ENCODE measurements around the gene FOXO3. TPM values are rescaled to one million over a fixed set of nuclear protein-coding genes. Genes with fewer than 3 reads are reported as not detected.

The FOXO3 gene
- total RNA-seq, 4 donors from 2014 or later = 146 to 200 (median 166) TPM

GRCh38 chr6:108619431-108620197 is 58.9 kb downstream of the FOXO3 start:
- DNase-seq (ENCODE audit: low spot score in 2 of 2) = no peak
- 77 to 80% methylated on average over 2 of the region's 2 CpGs for WGBS, 2 donors
- TF ChIP-seq EP300 (IDR thresholded peaks at IDR 0.05) (no peak), CTCF (IDR thresholded peaks at IDR 0.05) (no peak), POLR2A (IDR thresholded peaks at IDR 0.05) (no peak)
- H3K4me1 ChIP-seq = peaks cover 4 to 99% (median 79%) of the 10 kb centered on the region in 4 donors
- no peak overlapping the region for H3K4me3 ChIP-seq
- no peaks in the 10 kb centered on the region for H3K9me3 ChIP-seq
- H3K36me3 ChIP-seq = no peaks in the 10 kb centered on the region
- peak overlapping the region in 2 of 4 donors; percentile 80 to 87 for H3K27ac ChIP-seq
- no peaks in the 10 kb centered on the region for H3K27me3 ChIP-seq

GRCh38 chr6:108621117-108621516 is 60.4 kb downstream of the FOXO3 start:
- Histone ChIP-seq H3K4me1 (peaks cover 4 to 100% (median 72%) of the 10 kb centered on the region in 4 donors), H3K4me3 (no peak overlapping the region), H3K9me3 (no peaks in the 10 kb centered on the region), H3K27me3 (no peaks in the 10 kb centered on the region), H3K27ac (peak overlapping the region in 2 of 4 donors; percentile 80 to 87), H3K36me3 (no peaks in the 10 kb centered on the region)
- 41 to 43% methylated on average over 6 of the region's 6 CpGs for WGBS, 2 donors
- no peak for DNase-seq (ENCODE audit: low spot score in 2 of 2)
- peak in 1 of 5 experiments; percentile 22 for TF ChIP-seq CTCF (IDR thresholded peaks at IDR 0.05)
- no peak for TF ChIP-seq POLR2A (IDR thresholded peaks at IDR 0.05)
- TF ChIP-seq EP300 (IDR thresholded peaks at IDR 0.05) = peak in 1 of 2 donors; percentile 77

- peak in 1 of 2 donors; percentile 81 for TF ChIP-seq EP300 (IDR thresholded peaks at IDR 0.05)
- TF ChIP-seq POLR2A (IDR thresholded peaks at IDR 0.05) = no peak
- peak in 1 of 2 donors; percentile 63 for DNase-seq (ENCODE audit: low spot score in 2 of 2)
- no peaks in the 10 kb centered on the region for H3K27me3 ChIP-seq
- 42 to 47% methylated on average over 11 of the region's 11 CpGs for WGBS, 2 donors
- peak overlapping the region in 3 of 4 donors; percentile 47 to 87 (median 80) for H3K27ac ChIP-seq
- no peaks in the 10 kb centered on the region for H3K9me3 ChIP-seq
- no peak overlapping the region for H3K4me3 ChIP-seq
- H3K36me3 ChIP-seq = no peaks in the 10 kb centered on the region
- H3K4me1 ChIP-seq = peaks cover 4 to 99% (median 70%) of the 10 kb centered on the region in 4 donors
Measured at GRCh38 chr6:108622641-108623298, 62.1 kb downstream of the FOXO3 start.

GRCh38 chr6:108623995-108624394 is 63.3 kb downstream of the FOXO3 start:
- no peaks in the 10 kb centered on the region for H3K27me3 ChIP-seq
- H3K27ac ChIP-seq = peak overlapping the region in 2 of 4 donors; percentile 80 to 87
- TF ChIP-seq POLR2A (IDR thresholded peaks at IDR 0.05) (no peak), EP300 (IDR thresholded peaks at IDR 0.05) (no peak), CTCF (IDR thresholded peaks at IDR 0.05) (no peak)
- H3K4me3 ChIP-seq = no peak overlapping the region
- H3K9me3 ChIP-seq = no peaks in the 10 kb centered on the region
- no peaks in the 10 kb centered on the region for H3K36me3 ChIP-seq
- H3K4me1 ChIP-seq = peaks cover 0 to 99% (median 65%) of the 10 kb centered on the region in 4 donors
- no peak for DNase-seq (ENCODE audit: low spot score in 2 of 2)
- WGBS, 2 donors = 66 to 79% methylated on average over 1 of the region's 1 CpG

- Histone ChIP-seq H3K9me3 (no peaks in the 10 kb centered on the region), H3K27ac (peak overlapping the region in 1 of 4 donors; percentile 24), H3K4me1 (peaks cover 0 to 99% (median 56%) of the 10 kb centered on the region in 4 donors), H3K4me3 (no peak overlapping the region), H3K27me3 (no peaks in the 10 kb centered on the region), H3K36me3 (no peaks in the 10 kb centered on the region)
- TF ChIP-seq EP300 (IDR thresholded peaks at IDR 0.05) (no peak), CTCF (IDR thresholded peaks at IDR 0.05) (no peak), POLR2A (IDR thresholded peaks at IDR 0.05) (no peak)
- DNase-seq (ENCODE audit: low spot score in 2 of 2) = no peak
Measured at GRCh38 chr6:108625581-108625980, 64.9 kb downstream of the FOXO3 start.
